ENCODE measurements around the gene FN1. TPM values are rescaled to one million over a fixed set of nuclear protein-coding genes. Genes with fewer than 3 reads are reported as not detected.
"Not testable (repeated sequence)": the region's sequence is repeated elsewhere in the genome, so short reads cannot be mapped to it uniquely, and the experiment has no call there.

The FN1 gene
- total RNA-seq, 4 donors from 2014 or later = 89.1 to 312 (median 156) TPM

- Histone ChIP-seq H3K27ac (no peak overlapping the region), H3K4me3 (replicated peaks in 1 of 3) (no peak overlapping the region), H3K9me3 (no peaks in the 10 kb centered on the region), H3K36me3 (peaks cover 9 to 16% of the 10 kb centered on the region in 2 donors), H3K4me1 (peaks cover 0 to 9% of the 10 kb centered on the region in 2 donors), H3K27me3 (no peaks in the 10 kb centered on the region)
- DNase-seq = no peak
- 98 to 100% methylated on average over 1 to 2 of the region's 2 CpGs for WGBS, 2 donors
- TF ChIP-seq POLR2A (IDR thresholded peaks at IDR 0.05) (no peak), CTCF (IDR thresholded peaks at IDR 0.05) (no peak)
- intact Hi-C loops (cut with DNase I) = no loop called here
Observed at GRCh38 chr2:215315301-215315700, 120.6 kb downstream of the FN1 start.

GRCh38 chr2:215314896-215315295, 121.0 kb downstream of the FN1 start:
- TF ChIP-seq CTCF (IDR thresholded peaks at IDR 0.05) (no peak), POLR2A (IDR thresholded peaks at IDR 0.05) (no peak)
- WGBS, 2 donors = 63 to 73% methylated on average over 1 of the region's 1 CpG
- peaks cover 8 to 13% of the 10 kb centered on the region in 2 donors for H3K36me3 ChIP-seq
- H3K4me1 ChIP-seq = peaks cover 0 to 9% of the 10 kb centered on the region in 2 donors
- intact Hi-C loops (cut with DNase I) = no loop called here
- H3K27me3 ChIP-seq = no peaks in the 10 kb centered on the region
- H3K9me3 ChIP-seq = no peaks in the 10 kb centered on the region
- DNase-seq = no peak
- no peak overlapping the region for H3K27ac ChIP-seq
- no peak overlapping the region for H3K4me3 ChIP-seq (replicated peaks in 1 of 3)

GRCh38 chr2:215313255-215313613, 122.6 kb downstream of the FN1 start:
- H3K4me1 ChIP-seq = peaks cover 0 to 9% of the 10 kb centered on the region in 2 donors
- peaks cover 0 to 1% of the 10 kb centered on the region in 2 donors for H3K36me3 ChIP-seq
- no peaks in the 10 kb centered on the region for H3K9me3 ChIP-seq
- TF ChIP-seq POLR2A (IDR thresholded peaks at IDR 0.05) (no peak), CTCF (IDR thresholded peaks at IDR 0.05) (no peak)
- no peak overlapping the region for H3K27ac ChIP-seq
- H3K27me3 ChIP-seq = no peaks in the 10 kb centered on the region
- no peak overlapping the region for H3K4me3 ChIP-seq (replicated peaks in 1 of 3)
- intact Hi-C loops (cut with DNase I) = no loop called here
- DNase-seq = no peak
- WGBS, 2 donors = 87 to 92% methylated on average over 4 of the region's 4 CpGs

- TF ChIP-seq POLR2A (IDR thresholded peaks at IDR 0.05) (peak in 1 of 2 donors; percentile 63), CTCF (IDR thresholded peaks at IDR 0.05) (peak in 1 of 6 experiments; percentile 28)
- Histone ChIP-seq H3K4me1 (peaks cover 0 to 9% of the 10 kb centered on the region in 2 donors), H3K9me3 (no peaks in the 10 kb centered on the region), H3K27ac (peak within 1 kb of the TSS; percentile 56 to 81 (median 64)), H3K4me3 (replicated peaks in 1 of 3) (peak within 1 kb of the TSS; percentile 52 to 98 (median 77)), H3K27me3 (no peaks in the 10 kb centered on the region), H3K36me3 (no peaks in the 10 kb centered on the region)
- WGBS, 2 donors = 1% methylated on average over 9 to 27 of the region's 64 CpGs
- intact Hi-C loops (cut with DNase I) = no loop called here
- DNase-seq = peak; percentile 93 to 95
Observed at GRCh38 chr2:215311625-215312396, 124.1 kb downstream of the FN1 start, which contains the start of gene ATIC. ATIC (plus strand) TSS chr2:215312059; CDS start chr2:215312143, 84 bp downstream.

GRCh38 chr2:215311259-215311624, 124.6 kb downstream of the FN1 start:
- intact Hi-C loops (cut with DNase I); H3K27me3 ChIP-seq; H3K9me3 ChIP-seq; H3K36me3 ChIP-seq; H3K4me1 ChIP-seq: not testable (repeated sequence)
- WGBS, 2 donors = 63 to 71% methylated on average over 13 of the region's 13 CpGs
- H3K4me3 ChIP-seq (replicated peaks in 1 of 3) = peak overlapping the region; percentile 52 to 98 (median 77)
- peak in 1 of 2 donors; percentile 9 for DNase-seq
- H3K27ac ChIP-seq = peak overlapping the region; percentile 56 to 81 (median 64)

Other genes with a start within 250 kb of the FN1 start
- gene ATIC, start 124.0 kb downstream of the FN1 start, total RNA-seq = 10 to 100 TPM; 25.7 to 35.1 (median 27.4) TPM

Measured in thyroid gland (tissue), 4 donors.